PC-9 (cell line): Measurements from ENCODE around the gene MAN2A1.

Experiments
- EZH2 ChIP-seq: fragments of 200-600 bp; sonication (generic); IDR thresholded peaks from 2 replicates; pipeline ENCODE4 v1.8.0; 2017; ENCODE audit warnings: antibody characterized with exemption, low read depth
- TF ChIP-seq, protein P1 (sequence below): fragments of 200-600 bp; sonication (generic); conservative IDR thresholded peaks from 2 replicates; pipeline ENCODE4 v1.6.1; 2017; ENCODE audit warnings: mixed run types, antibody characterized with exemption, mild to moderate bottlenecking, moderate library complexity

DNA sequence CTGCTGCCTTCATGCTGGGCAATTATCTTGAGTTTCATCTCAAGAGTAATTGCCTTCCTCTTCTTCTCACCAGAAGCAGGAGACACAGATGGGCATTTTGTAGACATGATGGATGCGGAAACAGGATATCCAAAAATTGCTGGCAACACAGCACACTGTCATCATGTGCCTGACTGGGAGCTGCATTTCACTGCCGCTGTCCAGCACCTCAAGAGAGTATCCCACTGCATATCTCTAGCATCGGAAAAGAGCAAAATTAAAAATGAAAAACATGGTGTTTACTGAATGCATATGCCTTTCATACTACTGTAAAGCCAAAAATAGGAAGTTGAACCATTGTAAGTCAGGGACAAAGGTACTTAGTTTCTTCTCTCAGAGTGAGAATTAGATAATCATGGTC, 210.7 kb downstream of the MAN2A1 start:
- no peak for TF ChIP-seq EZH2
- TF ChIP-seq, protein P1, sequence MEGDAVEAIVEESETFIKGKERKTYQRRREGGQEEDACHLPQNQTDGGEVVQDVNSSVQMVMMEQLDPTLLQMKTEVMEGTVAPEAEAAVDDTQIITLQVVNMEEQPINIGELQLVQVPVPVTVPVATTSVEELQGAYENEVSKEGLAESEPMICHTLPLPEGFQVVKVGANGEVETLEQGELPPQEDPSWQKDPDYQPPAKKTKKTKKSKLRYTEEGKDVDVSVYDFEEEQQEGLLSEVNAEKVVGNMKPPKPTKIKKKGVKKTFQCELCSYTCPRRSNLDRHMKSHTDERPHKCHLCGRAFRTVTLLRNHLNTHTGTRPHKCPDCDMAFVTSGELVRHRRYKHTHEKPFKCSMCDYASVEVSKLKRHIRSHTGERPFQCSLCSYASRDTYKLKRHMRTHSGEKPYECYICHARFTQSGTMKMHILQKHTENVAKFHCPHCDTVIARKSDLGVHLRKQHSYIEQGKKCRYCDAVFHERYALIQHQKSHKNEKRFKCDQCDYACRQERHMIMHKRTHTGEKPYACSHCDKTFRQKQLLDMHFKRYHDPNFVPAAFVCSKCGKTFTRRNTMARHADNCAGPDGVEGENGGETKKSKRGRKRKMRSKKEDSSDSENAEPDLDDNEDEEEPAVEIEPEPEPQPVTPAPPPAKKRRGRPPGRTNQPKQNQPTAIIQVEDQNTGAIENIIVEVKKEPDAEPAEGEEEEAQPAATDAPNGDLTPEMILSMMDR, result no peak
